HUES48 (cell line): Measurements from ENCODE around the gene ZNF718.
"Not testable (repeated sequence)": the region's sequence is repeated elsewhere in the genome, so short reads cannot be mapped to it uniquely, and the experiment has no call there.

ENCODE experiments used
- H3K27ac ChIP-seq: one replicate; pipeline ENCODE4 v1.7.0; 2013; ENCODE audit warnings: low read depth, low read length, inconsistent platforms
- H3K27me3 ChIP-seq: 2 replicates; pipeline ENCODE4 v1.6.1; 2013; ENCODE audit warnings: mild to moderate bottlenecking, low read length; ENCODE audit not compliant: control insufficient read depth, insufficient read depth
- H3K36me3 ChIP-seq: 2 replicates; pipeline ENCODE4 v1.6.1; 2013; ENCODE audit warnings: low read length; ENCODE audit not compliant: control insufficient read depth, insufficient read depth
- H3K4me1 ChIP-seq: 2 replicates; pipeline ENCODE4 v1.6.1; 2013; ENCODE audit warnings: mild to moderate bottlenecking, low read length; ENCODE audit not compliant: control insufficient read depth, insufficient read depth
- H3K4me3 ChIP-seq: 2 replicates; pipeline ENCODE4 v1.5.1; 2013; ENCODE audit warnings: mild to moderate bottlenecking, low read depth, low read length
- H3K9ac ChIP-seq: 2 replicates; pipeline ENCODE4 v1.6.1; 2013; ENCODE audit warnings: mild to moderate bottlenecking, low read depth, low read length, moderate library complexity
- H3K9me3 ChIP-seq: 2 replicates; pipeline ENCODE4 v1.6.1; 2013; ENCODE audit warnings: low read length; ENCODE audit not compliant: control insufficient read depth, insufficient read depth

ZNF718 gene

GRCh38 chr4:124275-125081 lies at the start of gene ZNF718:
Gene ZNF718, plus strand, starts transcription at chr4:124501. Its CDS starts 170 bp downstream, at chr4:124671.
- H3K27ac ChIP-seq = peak within 1 kb of the TSS; percentile 94
- H3K4me1 ChIP-seq = no peaks in the 10 kb centered on the region
- 0 out of 2 replicates have a peak, but pooled peaks cover 3% of the 10 kb centered on the region for H3K9me3 ChIP-seq
- H3K27me3 ChIP-seq = no peaks in the 10 kb centered on the region
- peak within 1 kb of the TSS; percentile 90 for H3K4me3 ChIP-seq
- peaks cover 31% of the 10 kb centered on the region for H3K36me3 ChIP-seq
- peak within 1 kb of the TSS; percentile 97 for H3K9ac ChIP-seq

DNA sequence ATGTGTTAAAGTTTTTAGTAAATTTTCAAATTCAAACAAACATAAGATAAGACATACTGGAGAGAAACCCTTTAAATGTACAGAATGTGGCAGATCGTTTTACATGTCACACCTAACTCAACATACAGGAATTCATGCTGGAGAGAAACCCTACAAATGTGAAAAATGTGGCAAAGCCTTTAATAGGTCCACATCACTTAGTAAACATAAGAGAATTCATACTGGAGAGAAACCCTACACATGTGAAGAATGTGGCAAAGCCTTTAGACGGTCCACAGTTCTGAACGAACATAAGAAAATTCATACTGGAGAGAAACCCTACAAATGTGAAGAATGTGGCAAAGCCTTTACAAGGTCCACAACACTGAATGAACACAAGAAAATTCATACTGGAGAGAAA lies 38.4 kb upstream of the ZNF718 start:
- H3K9me3 ChIP-seq = peaks cover 99% of the 10 kb centered on the region
- no peak overlapping the region for H3K9ac ChIP-seq
- no peaks in the 10 kb centered on the region for H3K4me1 ChIP-seq
- no peak overlapping the region for H3K27ac ChIP-seq
- no peak overlapping the region for H3K4me3 ChIP-seq
- H3K36me3 ChIP-seq = peaks cover 66% of the 10 kb centered on the region
- no peaks in the 10 kb centered on the region for H3K27me3 ChIP-seq

DNA sequence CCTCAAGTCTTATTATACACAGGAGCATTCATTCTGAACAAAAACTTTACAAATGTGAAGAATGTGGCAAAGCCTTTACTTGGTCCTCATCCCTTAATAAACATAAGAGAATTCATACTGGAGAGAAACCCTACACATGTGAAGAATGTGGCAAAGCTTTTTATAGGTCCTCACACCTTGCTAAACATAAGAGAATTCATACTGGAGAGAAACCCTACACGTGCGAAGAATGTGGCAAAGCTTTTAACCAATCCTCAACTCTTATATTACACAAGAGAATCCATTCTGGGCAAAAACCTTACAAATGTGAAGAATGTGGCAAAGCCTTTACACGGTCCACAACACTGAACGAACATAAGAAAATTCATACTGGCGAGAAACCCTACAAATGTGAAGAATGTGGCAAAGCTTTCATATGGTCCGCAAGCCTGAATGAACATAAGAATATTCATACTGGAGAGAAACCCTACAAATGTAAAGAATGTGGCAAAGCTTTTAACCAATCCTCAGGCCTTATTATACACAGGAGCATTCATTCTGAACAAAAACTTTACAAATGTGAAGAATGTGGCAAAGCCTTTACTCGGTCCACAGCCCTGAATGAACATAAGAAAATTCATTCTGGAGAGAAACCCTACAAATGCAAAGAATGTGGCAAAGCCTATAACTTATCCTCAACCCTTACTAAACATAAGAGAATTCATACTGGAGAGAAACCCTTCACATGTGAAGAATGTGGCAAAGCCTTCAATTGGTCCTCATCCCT lies 37.6 kb upstream of the ZNF718 start:
- not testable (repeated sequence) for H3K4me1 ChIP-seq, H3K27ac ChIP-seq, H3K9ac ChIP-seq, H3K27me3 ChIP-seq
- Histone ChIP-seq H3K4me3 (peak overlapping the region; percentile 32; the same call in 1 of the 2 replicates), H3K36me3 (peaks cover 59% of the 10 kb centered on the region), H3K9me3 (peaks cover 99% of the 10 kb centered on the region)

DNA sequence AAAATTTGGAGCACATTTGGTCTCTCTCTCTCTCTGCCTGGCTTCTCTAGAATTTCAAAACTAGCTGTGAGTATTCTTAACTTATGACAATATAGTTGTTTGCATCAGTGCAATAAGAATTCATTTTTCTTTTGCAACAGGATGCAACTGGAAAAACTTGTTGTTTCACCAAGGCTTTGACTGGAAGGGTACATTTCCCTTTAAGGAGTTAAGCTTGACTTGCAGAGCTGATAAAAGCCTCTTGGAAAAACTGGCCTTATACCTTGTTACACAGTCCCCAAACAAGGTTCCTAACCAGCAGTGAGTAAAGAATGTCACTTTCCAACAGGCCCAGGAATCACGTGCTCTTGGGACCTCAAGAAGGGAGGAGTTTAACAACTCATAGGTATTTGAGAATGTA lies 25.9 kb upstream of the ZNF718 start:
- no peak overlapping the region for H3K9ac ChIP-seq
- H3K4me3 ChIP-seq = no peak overlapping the region
- H3K9me3 ChIP-seq = peaks cover 77% of the 10 kb centered on the region
- no peaks in the 10 kb centered on the region for H3K27me3 ChIP-seq
- no peak overlapping the region for H3K27ac ChIP-seq
- H3K4me1 ChIP-seq = no peaks in the 10 kb centered on the region
- H3K36me3 ChIP-seq = no peaks in the 10 kb centered on the region

DNA sequence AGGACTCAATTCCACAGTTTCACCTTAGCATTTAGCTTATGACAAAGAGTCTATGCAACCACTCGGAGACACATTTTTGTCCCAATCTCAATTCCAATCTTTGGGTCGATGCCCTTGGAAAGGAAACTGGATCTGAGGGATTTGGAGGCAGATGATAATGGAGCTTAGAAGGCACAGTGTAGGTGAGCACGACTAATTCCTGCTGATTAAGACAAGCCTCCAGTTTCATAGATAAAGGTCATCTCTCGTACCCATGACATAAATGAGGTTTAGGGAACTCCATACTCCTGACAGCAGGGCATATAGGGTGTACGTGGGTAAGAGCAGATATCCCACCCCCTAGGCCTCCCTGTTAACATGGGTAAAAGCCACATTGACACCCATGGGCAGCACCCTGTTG lies 24.4 kb upstream of the ZNF718 start:
- no peak overlapping the region for H3K27ac ChIP-seq
- no peak overlapping the region for H3K4me3 ChIP-seq
- no peak overlapping the region for H3K9ac ChIP-seq
- H3K36me3 ChIP-seq = no peaks in the 10 kb centered on the region
- H3K9me3 ChIP-seq = peaks cover 74% of the 10 kb centered on the region
- H3K27me3 ChIP-seq = peaks cover 5% of the 10 kb centered on the region
- no peaks in the 10 kb centered on the region for H3K4me1 ChIP-seq

GRCh38 chr4:107083-107443 lies 17.2 kb upstream of the ZNF718 start:
- H3K4me1 ChIP-seq = no peaks in the 10 kb centered on the region
- peak overlapping the region; percentile 58 for H3K4me3 ChIP-seq
- H3K9ac ChIP-seq = no peak overlapping the region
- H3K36me3 ChIP-seq = no peaks in the 10 kb centered on the region
- no peak overlapping the region for H3K27ac ChIP-seq
- peaks cover 66% of the 10 kb centered on the region for H3K27me3 ChIP-seq
- peaks cover 39% of the 10 kb centered on the region for H3K9me3 ChIP-seq

GRCh38 chr4:107444-108429 lies 16.6 kb upstream of the ZNF718 start:
- Histone ChIP-seq H3K27me3 (peaks cover 66% of the 10 kb centered on the region), H3K9me3 (peaks cover 33% of the 10 kb centered on the region), H3K36me3 (no peaks in the 10 kb centered on the region), H3K9ac (no peak overlapping the region), H3K4me1 (no peaks in the 10 kb centered on the region), H3K27ac (no peak overlapping the region), H3K4me3 (peak overlapping the region; percentile 58)

DNA sequence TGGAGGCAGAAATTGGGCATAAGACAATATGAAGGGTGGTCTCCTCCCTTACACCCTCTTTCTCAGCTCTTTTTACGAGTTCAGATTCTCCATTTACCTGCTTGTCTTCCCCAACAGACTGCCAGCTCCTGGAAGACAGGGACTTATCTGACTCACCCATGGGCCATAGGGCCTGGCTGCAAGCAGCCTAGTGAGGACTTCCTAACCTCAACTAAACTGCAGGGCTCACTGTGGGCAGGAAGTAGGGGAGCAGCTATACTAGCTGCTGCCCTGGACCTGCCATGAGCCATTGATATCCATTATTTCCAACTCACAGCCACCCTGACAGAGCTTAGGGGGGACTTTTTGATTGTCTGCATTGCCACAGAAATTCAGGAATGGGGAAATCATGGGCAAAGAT lies 11.5 kb upstream of the ZNF718 start:
- no peak overlapping the region for H3K4me3 ChIP-seq

DNA sequence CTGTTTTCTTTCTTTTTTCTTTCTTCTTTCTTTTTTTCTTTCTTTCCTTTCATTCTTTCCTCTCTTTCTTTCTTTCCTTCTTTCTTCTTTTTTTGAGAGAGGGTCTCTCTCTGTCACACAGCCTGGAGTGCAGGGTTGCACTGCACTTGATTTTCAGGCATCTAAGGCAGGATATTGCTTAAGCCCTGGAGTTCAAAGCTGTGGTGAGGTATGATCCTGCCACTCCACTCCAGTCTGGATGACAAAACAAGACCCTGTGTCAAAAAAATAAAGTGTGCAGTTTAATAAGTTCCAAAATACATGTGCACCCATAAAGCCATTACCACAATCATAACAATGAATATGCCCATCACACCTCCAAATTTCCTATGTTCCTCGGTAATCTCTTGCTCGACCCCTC lies 10.6 kb upstream of the ZNF718 start:
- H3K4me3 ChIP-seq = no peak overlapping the region
- H3K27ac ChIP-seq = no peak overlapping the region
- H3K9ac ChIP-seq = no peak overlapping the region
- H3K36me3 ChIP-seq = no peaks in the 10 kb centered on the region
- peaks cover 23% of the 10 kb centered on the region for H3K27me3 ChIP-seq
- no peaks in the 10 kb centered on the region for H3K4me1 ChIP-seq
- H3K9me3 ChIP-seq = peaks cover 4% of the 10 kb centered on the region

More for the DNA sequence above, 11.5 kb upstream of the ZNF718 start:
- Histone ChIP-seq H3K9me3 (peaks cover 4% of the 10 kb centered on the region), H3K27me3 (peaks cover 33% of the 10 kb centered on the region), H3K9ac (no peak overlapping the region), H3K4me1 (no peaks in the 10 kb centered on the region), H3K36me3 (no peaks in the 10 kb centered on the region), H3K27ac (no peak overlapping the region)

DNA sequence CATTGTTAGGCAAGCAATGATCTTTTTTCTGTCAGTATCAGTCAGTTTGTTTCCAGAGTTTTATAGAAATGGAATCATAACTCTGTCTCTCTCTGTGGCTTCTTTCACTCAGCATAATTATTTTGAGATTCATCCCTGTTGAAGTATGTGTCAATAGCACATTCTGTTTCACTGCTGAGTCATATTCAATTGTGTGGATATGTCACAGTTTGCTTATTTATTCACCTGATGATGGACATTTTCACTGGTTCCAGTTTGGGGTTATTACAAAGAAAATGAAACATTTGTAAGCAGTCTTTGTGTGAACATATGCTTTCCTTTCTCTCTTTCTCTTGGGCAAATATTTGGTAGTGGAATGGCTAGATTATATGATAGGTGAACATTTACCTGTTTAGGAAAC lies 10.2 kb upstream of the ZNF718 start:
- Histone ChIP-seq H3K36me3 (no peaks in the 10 kb centered on the region), H3K9me3 (peaks cover 4% of the 10 kb centered on the region), H3K4me3 (no peak overlapping the region), H3K9ac (no peak overlapping the region), H3K27ac (no peak overlapping the region), H3K27me3 (peaks cover 19% of the 10 kb centered on the region), H3K4me1 (no peaks in the 10 kb centered on the region)
